HEK293 (cell line): ENCODE results near the gene SET.

ENCODE experiments used
- GLIS2 ChIP-seq: fragments of 450-650 bp; formaldehyde crosslinking; IDR thresholded peaks from 2 replicates; pipeline ENCODE4 v1.5.1; 2016; ENCODE audit warnings: missing biosample characterization, missing genetic modification characterization
- HIC1 ChIP-seq: fragments of 450-650 bp; formaldehyde crosslinking; IDR thresholded peaks from 2 replicates; pipeline ENCODE4 v1.5.1; 2016; ENCODE audit warnings: missing biosample characterization, missing genetic modification characterization
- HOXC10 ChIP-seq: sonication (generic); formaldehyde crosslinking; IDR thresholded peaks from 2 replicates; pipeline ENCODE4 v1.8.1; 2023; ENCODE audit warnings: mild to moderate bottlenecking, missing genetic modification reagents
- INSM2 ChIP-seq: fragments of 450-650 bp; formaldehyde crosslinking; IDR thresholded peaks from 2 replicates; pipeline ENCODE4 v1.5.1; 2016; ENCODE audit warnings: missing biosample characterization, missing genetic modification characterization
- KLF7 ChIP-seq: fragments of 450-650 bp; formaldehyde crosslinking; IDR thresholded peaks from 2 replicates; pipeline ENCODE4 v1.5.1; 2016; ENCODE audit warnings: missing biosample characterization, missing genetic modification characterization, borderline replicate concordance
- OVOL3 ChIP-seq: fragments of 450-650 bp; formaldehyde crosslinking; IDR thresholded peaks from 2 replicates; pipeline ENCODE4 v1.5.1; 2016; ENCODE audit warnings: missing biosample characterization, missing genetic modification characterization
- PRDM2 ChIP-seq: fragments of 450-650 bp; formaldehyde crosslinking; IDR thresholded peaks from 2 replicates; pipeline ENCODE4 v1.5.1; 2016; ENCODE audit warnings: missing biosample characterization, missing genetic modification characterization, borderline replicate concordance
- REST ChIP-seq: fragments of 450-650 bp; formaldehyde crosslinking; IDR thresholded peaks from 2 replicates; pipeline ENCODE4 v1.5.1; 2016; ENCODE audit warnings: missing biosample characterization, missing genetic modification characterization
- ZBTB17 ChIP-seq: fragments of 450-650 bp; formaldehyde crosslinking; IDR thresholded peaks from 2 replicates; pipeline ENCODE4 v1.5.1; 2016; ENCODE audit warnings: missing biosample characterization, missing genetic modification characterization
- ZEB2 ChIP-seq: fragments of 450-650 bp; formaldehyde crosslinking; IDR thresholded peaks from 2 replicates; pipeline ENCODE4 v1.5.1; 2016; ENCODE audit warnings: missing biosample characterization, missing genetic modification characterization
- ZNF148 ChIP-seq: fragments of 450-650 bp; formaldehyde crosslinking; IDR thresholded peaks from 2 replicates; pipeline ENCODE4 v1.5.0; 2017; ENCODE audit warnings: missing biosample characterization, missing genetic modification characterization, borderline replicate concordance
- ZNF155 ChIP-seq: fragments of 450-650 bp; formaldehyde crosslinking; IDR thresholded peaks from 2 replicates; pipeline ENCODE4 v1.5.1; 2016; ENCODE audit warnings: missing biosample characterization, missing genetic modification characterization
- ZNF175 ChIP-seq: fragments of 450-650 bp; formaldehyde crosslinking; IDR thresholded peaks from 2 replicates; pipeline ENCODE4 v1.5.1; 2016; ENCODE audit warnings: missing biosample characterization, missing genetic modification characterization
- ZNF19 ChIP-seq: fragments of 450-650 bp; formaldehyde crosslinking; IDR thresholded peaks from 2 replicates; pipeline ENCODE4; 2016; ENCODE audit warnings: missing biosample characterization, missing genetic modification characterization, low read depth
- ZNF280D ChIP-seq: fragments of 450-650 bp; formaldehyde crosslinking; IDR thresholded peaks from 2 replicates; pipeline ENCODE4 v1.5.1; 2016; ENCODE audit warnings: missing biosample characterization, missing genetic modification characterization
- ZNF423 ChIP-seq: fragments of 450-650 bp; formaldehyde crosslinking; IDR thresholded peaks from 2 replicates; pipeline ENCODE4 v1.5.1; 2016; ENCODE audit warnings: missing biosample characterization, missing genetic modification characterization
- ZNF610 ChIP-seq: fragments of 450-650 bp; formaldehyde crosslinking; IDR thresholded peaks from 2 replicates; pipeline ENCODE4 v1.5.1; 2016; ENCODE audit warnings: missing biosample characterization, missing genetic modification characterization, borderline replicate concordance
- ZXDB ChIP-seq: fragments of 450-650 bp; formaldehyde crosslinking; IDR thresholded peaks from 2 replicates; pipeline ENCODE4 v1.5.1; 2016; ENCODE audit warnings: missing biosample characterization, missing genetic modification characterization

The SET gene

GRCh38 chr9:128723866-128724743, 35.1 kb downstream of the SET start, which contains the start of gene ZDHHC12 (continued):
- peak; percentile 65; the same call in 1 of the 2 replicates for TF ChIP-seq HIC1 (tag by site-specific recombination)
- peak; percentile 25 for TF ChIP-seq REST
- no peak for TF ChIP-seq OVOL3 (tag by site-specific recombination)
- TF ChIP-seq INSM2 (tag by site-specific recombination): peak; percentile 14; the same call in 1 of the 2 replicates
- TF ChIP-seq GLIS2 (tag by site-specific recombination): peak; percentile 98
- TF ChIP-seq ZNF423 (tag by site-specific recombination): no peak
- no peak for TF ChIP-seq ZNF155 (tag by site-specific recombination)
- peak; percentile 57; the same call in 1 of the 2 replicates for TF ChIP-seq KLF7 (tag by site-specific recombination)
- TF ChIP-seq ZNF148 (tag by site-specific recombination): no peak
- TF ChIP-seq ZXDB (tag by site-specific recombination): peak; percentile 69
- TF ChIP-seq HOXC10 (CRISPR knock-in tag): no peak
- TF ChIP-seq ZNF280D: peak; percentile 68; the same call in 1 of the 2 replicates
- TF ChIP-seq ZEB2 (tag by site-specific recombination): peak; percentile 73; the same call in 1 of the 2 replicates
- TF ChIP-seq ZNF19 (tag by site-specific recombination): no peak
- TF ChIP-seq ZNF610: peak; percentile 54; the same call in 1 of the 2 replicates
- TF ChIP-seq ZNF175: no peak
- TF ChIP-seq ZBTB17 (tag by site-specific recombination): peak; percentile 48
- no peak for TF ChIP-seq PRDM2 (tag by site-specific recombination)
